Natural killer cell (primary cell): ENCODE measurements around the gene UNC50. TPM values are rescaled to one million over a fixed set of nuclear protein-coding genes. Genes with fewer than 3 reads are reported as not detected.

ENCODE experiments used
- ATAC-seq, 3 donors: fragments of 150-1000 bp in 2 of 3; fragments of 200-7000 bp in 1 of 3; cut with Tn5 transposase; 1 replicate in 1 of 3; 2 replicates in 2 of 3; pipeline ENCODE4 v1.10.0; 2021; ENCODE audit warnings: mild to moderate bottlenecking in 2 of 3, moderate library complexity in 2 of 3
- DNase-seq, 2 donors: peaks; one replicate each; pipeline versions ENCODE4 v3.0.0 to v3.0.0-alpha.2; 2013 to 2021; ENCODE audit warnings: mixed read lengths in 1 of 2
- H3K27ac ChIP-seq: one replicate; pipeline ENCODE4 v1.5.1; 2013; ENCODE audit warnings: mild to moderate bottlenecking, low read length
- H3K27me3 ChIP-seq: one replicate; pipeline ENCODE4 v1.6.1; 2013; ENCODE audit warnings: low read length; ENCODE audit not compliant: control insufficient read depth, insufficient read depth
- H3K36me3 ChIP-seq: one replicate; pipeline ENCODE4 v1.6.1; 2013; ENCODE audit warnings: low read length; ENCODE audit not compliant: control insufficient read depth, insufficient read depth
- H3K4me1 ChIP-seq: one replicate; pipeline ENCODE4 v1.6.1; 2013; ENCODE audit warnings: low read length; ENCODE audit not compliant: control insufficient read depth, insufficient read depth
- H3K4me3 ChIP-seq: one replicate; pipeline ENCODE4 v1.5.1; 2013; ENCODE audit warnings: low read length
- H3K9me3 ChIP-seq: one replicate; pipeline ENCODE4 v1.6.1; 2013; ENCODE audit warnings: low read length; ENCODE audit not compliant: control insufficient read depth, insufficient read depth
- H3K27ac Mint-ChIP-seq, 2 donors: one replicate each; pipeline ENCODE4 v1.8.0; 2022; ENCODE audit warnings: mild to moderate bottlenecking in 2 of 2, mixed read lengths in 2 of 2, moderate library complexity in 1 of 2
- H3K27me3 Mint-ChIP-seq, 2 donors: one replicate each; pipeline ENCODE4 v1.8.0; 2022; ENCODE audit warnings: low read depth in 2 of 2, mixed read lengths in 2 of 2
- H3K36me3 Mint-ChIP-seq: one replicate; pipeline ENCODE4 v1.8.0; 2022; ENCODE audit warnings: mixed read lengths
- H3K4me1 Mint-ChIP-seq, 2 donors: one replicate each; pipeline ENCODE4 v1.8.0; 2022; ENCODE audit warnings: mixed read lengths in 2 of 2
- H3K4me3 Mint-ChIP-seq: one replicate; pipeline ENCODE4 v1.8.0; 2022; ENCODE audit warnings: mild to moderate bottlenecking, moderate library complexity, mixed read lengths
- H3K9me3 Mint-ChIP-seq, 2 donors: one replicate each; pipeline ENCODE4 v1.8.0; 2022; ENCODE audit warnings: mixed read lengths in 2 of 2
- CTCF ChIP-seq: fragments of 200-600 bp; IDR thresholded peaks from one replicate; pipeline ENCODE4 v1.8.0; 2022; ENCODE audit warnings: antibody characterized with exemption
- WGBS: methylation state at CpG from one replicate; pipeline ENCODE4 v1.1.7; 2013; ENCODE audit warnings: missing lambda C conversion rate; ENCODE audit not compliant: insufficient coverage; 5-methylcytosine and 5-hydroxymethylcytosine counted together
- intact Hi-C: fragments of 100-400 bp; cut with micrococcal nuclease; formaldehyde crosslinking; loops from one replicate; pipeline ENCODE4 v1.14.2; 2022
- total RNA-seq, 4 donors: library from RNA; stranded (reverse); fragments of 120-200 nt in 1 of 4; gene quantifications; one replicate each; pipeline versions ENCODE4 v1.2.3 to v1.2.4, GENCODE V29; 2013 to 2022

UNC50 gene
- total RNA-seq, 3 donors from 2014 or later (not counting 1 experiment from before 2014, with no cell fraction given): 30.8 to 40.5 (median 32.1) TPM

GRCh38 chr2:98560256-98560771, 48.1 kb upstream of the UNC50 start:
- ATAC-seq (peak in 2 of 3 donors; percentile 23 to 33), DNase-seq (no peak)
- Histone ChIP-seq H3K4me3 (no peak overlapping the region), H3K9me3 (no peaks in the 10 kb centered on the region), H3K27me3 (no peaks in the 10 kb centered on the region), H3K4me1 (peaks cover 30% of the 10 kb centered on the region), H3K27ac (no peak overlapping the region), H3K36me3 (peaks cover 83% of the 10 kb centered on the region)
- H3K27me3 Mint-ChIP-seq: no peaks in the 10 kb centered on the region
- H3K4me1 Mint-ChIP-seq: peaks cover 38 to 44% of the 10 kb centered on the region in 2 donors
- WGBS: 91% methylated on average over 9 of the region's 9 CpGs
- peak overlapping the region; percentile 65 for H3K4me3 Mint-ChIP-seq
- peaks cover 9% of the 10 kb centered on the region for H3K36me3 Mint-ChIP-seq
- intact Hi-C loops: no loop called here
- peak overlapping the region; percentile 82 to 85 for H3K27ac Mint-ChIP-seq
- no peaks in the 10 kb centered on the region for H3K9me3 Mint-ChIP-seq
- TF ChIP-seq CTCF: no peak

- ATAC-seq (no peak), DNase-seq (no peak)
- no peak for TF ChIP-seq CTCF
- peaks cover 26% of the 10 kb centered on the region for H3K4me1 ChIP-seq
- no peaks in the 10 kb centered on the region for H3K27me3 ChIP-seq
- H3K36me3 ChIP-seq: peaks cover 83% of the 10 kb centered on the region
- peak overlapping the region; percentile 82 to 85 for H3K27ac Mint-ChIP-seq
- 98% methylated on average over 9 of the region's 9 CpGs for WGBS
- intact Hi-C loops: no loop called here
- H3K36me3 Mint-ChIP-seq: peaks cover 5% of the 10 kb centered on the region
- peaks cover 31 to 38% of the 10 kb centered on the region in 2 donors for H3K4me1 Mint-ChIP-seq
- H3K27ac ChIP-seq: no peak overlapping the region
- H3K4me3 ChIP-seq: no peak overlapping the region
- no peaks in the 10 kb centered on the region for H3K9me3 Mint-ChIP-seq
- H3K27me3 Mint-ChIP-seq: no peaks in the 10 kb centered on the region
- H3K4me3 Mint-ChIP-seq: no peak overlapping the region
- H3K9me3 ChIP-seq: no peaks in the 10 kb centered on the region
Measured at GRCh38 chr2:98561018-98561417, 47.4 kb upstream of the UNC50 start.

GRCh38 chr2:98561902-98562695, 46.3 kb upstream of the UNC50 start:
- WGBS: 92% methylated on average over 13 of the region's 13 CpGs
- TF ChIP-seq CTCF: no peak
- H3K4me1 Mint-ChIP-seq: peaks cover 34 to 41% of the 10 kb centered on the region in 2 donors

More at GRCh38 chr2:98561902-98562695, 46.3 kb upstream of the UNC50 start:
- no peaks in the 10 kb centered on the region for H3K9me3 Mint-ChIP-seq
- DNase-seq (no peak), ATAC-seq (no peak)
- intact Hi-C loops: no loop called here
- H3K27me3 Mint-ChIP-seq: no peaks in the 10 kb centered on the region
- Histone ChIP-seq H3K36me3 (peaks cover 85% of the 10 kb centered on the region), H3K9me3 (no peaks in the 10 kb centered on the region), H3K4me1 (peaks cover 20% of the 10 kb centered on the region), H3K27ac (no peak overlapping the region), H3K4me3 (no peak overlapping the region), H3K27me3 (no peaks in the 10 kb centered on the region)
- peaks cover 12% of the 10 kb centered on the region for H3K36me3 Mint-ChIP-seq
- H3K4me3 Mint-ChIP-seq: no peak overlapping the region
- H3K27ac Mint-ChIP-seq: peak overlapping the region; percentile 4 to 85
